Osteoblast (primary cell): ENCODE results near the gene DOCK1. TPM values are rescaled to one million over a fixed set of nuclear protein-coding genes. Genes with fewer than 3 reads are reported as not detected.

ENCODE experiments used
- DNase-seq: peaks from one replicate; pipeline ENCODE4 v3.0.0; 2011; ENCODE audit warnings: low spot score, mixed read lengths; ENCODE audit not compliant: insufficient read length; ENCODE audit errors: missing footprints
- H2AFZ ChIP-seq: 2 replicates; pipeline ENCODE4 v1.6.0; 2011; ENCODE audit warnings: mild to moderate bottlenecking, low read length
- H3K27ac ChIP-seq: 2 replicates; pipeline ENCODE4 v1.5.1; 2011; ENCODE audit warnings: mild to moderate bottlenecking, low read depth, low read length, moderate library complexity
- H3K27me3 ChIP-seq: 2 replicates; pipeline ENCODE4 v1.6.0; 2012; ENCODE audit warnings: mild to moderate bottlenecking, control low read depth, inconsistent platforms, low read length, moderate library complexity; ENCODE audit not compliant: insufficient read depth
- H3K36me3 ChIP-seq: 2 replicates; pipeline ENCODE4 v1.5.1; 2011; ENCODE audit warnings: mild to moderate bottlenecking, low read length, control low read depth, moderate library complexity; ENCODE audit not compliant: insufficient read depth
- H3K4me1 ChIP-seq: 2 replicates; pipeline ENCODE4 v1.5.1; 2011; ENCODE audit warnings: mild to moderate bottlenecking, low read length, control low read depth, moderate library complexity; ENCODE audit not compliant: insufficient read depth
- H3K4me2 ChIP-seq: 2 replicates; pipeline ENCODE4 v1.6.0; 2011; ENCODE audit warnings: mild to moderate bottlenecking, low read length; ENCODE audit not compliant: insufficient read depth
- H3K4me3 ChIP-seq: fragments of 200-600 bp; sonication (generic); 3 replicates; pipeline ENCODE4 v1.5.1; 2012; ENCODE audit warnings: mild to moderate bottlenecking, low read length, inconsistent platforms; ENCODE audit not compliant: insufficient read depth
- H3K79me2 ChIP-seq: 2 replicates; pipeline ENCODE4 v1.6.0; 2012; ENCODE audit warnings: mild to moderate bottlenecking, low read length, control low read depth, inconsistent platforms; ENCODE audit not compliant: insufficient read depth
- H3K9me3 ChIP-seq: 2 replicates; pipeline ENCODE4 v1.5.1; 2011; ENCODE audit warnings: low read depth, low read length, control low read depth
- H4K20me1 ChIP-seq: 2 replicates; pipeline ENCODE4 v1.6.0; 2012; ENCODE audit warnings: mild to moderate bottlenecking, low read length, control low read depth; ENCODE audit not compliant: insufficient read depth
- CTCF ChIP-seq: IDR thresholded peaks from 2 replicates; pipeline ENCODE4 v1.5.1; 2011; ENCODE audit warnings: mild to moderate bottlenecking, low read depth, low read length, moderate library complexity; ENCODE audit errors: extremely low read depth
- total RNA-seq: library from RNA; depleted of rRNA; stranded (reverse); fragments of >200 nt; gene quantifications from 2 replicates; pipeline ENCODE4 v1.2.3, GENCODE V29; 2012

The DOCK1 gene
- total RNA-seq, 1 donor: 80.3 TPM

- peak overlapping the region; percentile 75 for H3K4me2 ChIP-seq
- H4K20me1 ChIP-seq: peaks cover 38% of the 10 kb centered on the region
- no peaks in the 10 kb centered on the region for H3K9me3 ChIP-seq
- H3K79me2 ChIP-seq: no peaks in the 10 kb centered on the region
- TF ChIP-seq CTCF: no peak
- H3K4me1 ChIP-seq: peaks cover 8% of the 10 kb centered on the region
- peak overlapping the region; percentile 63 for H3K4me3 ChIP-seq
- no peak overlapping the region for H2AFZ ChIP-seq
- no peak for DNase-seq
- no peaks in the 10 kb centered on the region for H3K27me3 ChIP-seq
- H3K27ac ChIP-seq: no peak overlapping the region
- H3K36me3 ChIP-seq: no peaks in the 10 kb centered on the region
Observed at GRCh38 chr10:127197154-127197432, 291.9 kb downstream of the DOCK1 start.

GRCh38 chr10:127198307-127198706, 293.1 kb downstream of the DOCK1 start:
- peaks cover 8% of the 10 kb centered on the region for H3K4me1 ChIP-seq
- peaks cover 5% of the 10 kb centered on the region for H3K36me3 ChIP-seq
- H2AFZ ChIP-seq: no peak overlapping the region
- H4K20me1 ChIP-seq: peaks cover 32% of the 10 kb centered on the region
- H3K4me3 ChIP-seq: no peak overlapping the region
- no peaks in the 10 kb centered on the region for H3K9me3 ChIP-seq
- TF ChIP-seq CTCF: no peak
- H3K4me2 ChIP-seq: no peak overlapping the region
- peak; percentile 79 for DNase-seq
- H3K27me3 ChIP-seq: no peaks in the 10 kb centered on the region
- H3K79me2 ChIP-seq: no peaks in the 10 kb centered on the region
- no peak overlapping the region for H3K27ac ChIP-seq

GRCh38 chr10:127198721-127199120, 293.5 kb downstream of the DOCK1 start:
- no peaks in the 10 kb centered on the region for H3K79me2 ChIP-seq
- H4K20me1 ChIP-seq: peaks cover 32% of the 10 kb centered on the region
- no peak overlapping the region for H2AFZ ChIP-seq
- H3K4me3 ChIP-seq: no peak overlapping the region
- no peaks in the 10 kb centered on the region for H3K9me3 ChIP-seq
- no peak overlapping the region for H3K4me2 ChIP-seq
- H3K27ac ChIP-seq: no peak overlapping the region
- H3K4me1 ChIP-seq: peaks cover 8% of the 10 kb centered on the region
- TF ChIP-seq CTCF: no peak
- no peaks in the 10 kb centered on the region for H3K27me3 ChIP-seq
- peaks cover 5% of the 10 kb centered on the region for H3K36me3 ChIP-seq
- no peak for DNase-seq

- Histone ChIP-seq H3K9me3 (no peaks in the 10 kb centered on the region), H3K36me3 (peaks cover 8% of the 10 kb centered on the region), H2AFZ (no peak overlapping the region), H3K4me1 (peaks cover 4% of the 10 kb centered on the region), H3K79me2 (no peaks in the 10 kb centered on the region), H3K27ac (no peak overlapping the region), H4K20me1 (peaks cover 18% of the 10 kb centered on the region), H3K4me3 (no peak overlapping the region), H3K27me3 (no peaks in the 10 kb centered on the region), H3K4me2 (no peak overlapping the region)
- no peak for TF ChIP-seq CTCF
- no peak for DNase-seq
Observed at GRCh38 chr10:127200646-127201045, 295.4 kb downstream of the DOCK1 start.
